ENCODE results near the gene UBE3D.

- no peak for TF ChIP-seq CTCF (IDR thresholded peaks at IDR 0.05; ENCODE audit: control extremely low read depth in 1 of 3, insufficient read depth in 1 of 3, low read depth in 1 of 3, low read length in 3 of 3)
- TF ChIP-seq ZNF274 (IDR thresholded peaks at IDR 0.05; ENCODE audit: borderline replicate concordance, extremely low read depth, low read length): no peak
- TF ChIP-seq YY1 (IDR thresholded peaks at IDR 0.05; ENCODE audit: low read depth, low read length): no peak
- no peak for TF ChIP-seq POLR2AphosphoS5 (IDR thresholded peaks at IDR 0.05; ENCODE audit: low read depth, low read length)
- TF ChIP-seq SAP30 (IDR thresholded peaks at IDR 0.05; ENCODE audit: insufficient read depth, insufficient replicate concordance, low read length): no peak
- TF ChIP-seq BACH1 (IDR thresholded peaks at IDR 0.05; ENCODE audit: low read length): no peak
- TF ChIP-seq EP300 (IDR thresholded peaks at IDR 0.05; ENCODE audit: borderline replicate concordance in 1 of 2, low read depth in 2 of 2, low read length in 2 of 2): no peak
Measured at GRCh38 chr6:82881519-82881918, 184.1 kb downstream of the UBE3D start.

Data from H1 (cell line).